Left ventricle myocardium inferior (tissue), 1 donor: ENCODE data around the gene PAQR4. TPM values are rescaled to one million over a fixed set of nuclear protein-coding genes. Genes with fewer than 3 reads are reported as not detected.
A peak's percentile ranks its signal among the peaks of the same experiment; 100 is the strongest.

Source experiments
- DNase-seq: peaks from one replicate; pipeline ENCODE4 v3.0.0-alpha.2; 2020
- H3K27ac ChIP-seq: fragments of 200-600 bp; replicated peaks from 2 replicates; pipeline ENCODE4 v1.8.0; 2021
- H3K27me3 ChIP-seq: fragments of 200-600 bp; 2 replicates; pipeline ENCODE4 v1.8.0; 2021; ENCODE audit warnings: low read depth
- H3K36me3 ChIP-seq: fragments of 200-600 bp; 2 replicates; pipeline ENCODE4 v1.8.0; 2021
- H3K4me1 ChIP-seq: fragments of 200-600 bp; 2 replicates; pipeline ENCODE4 v1.8.0; 2021
- H3K4me3 ChIP-seq: fragments of 200-600 bp; 2 replicates; pipeline ENCODE4 v1.8.0; 2021; ENCODE audit warnings: mild to moderate bottlenecking, moderate library complexity
- H3K9me3 ChIP-seq: fragments of 200-600 bp; replicated peaks from 2 replicates; pipeline ENCODE4 v1.8.0; 2021
- intact Hi-C: fragments of 100-400 bp; cut with micrococcal nuclease; formaldehyde crosslinking; loops from one replicate; pipeline ENCODE4 v1.11.0; 2022
- total RNA-seq: library from RNA; stranded (reverse); fragmentation: NEBNext Ultra II Directional; extraction: Animal tissue kit (Norgen Biotek cat#: 25700); gene quantifications from one replicate; pipeline ENCODE4 v1.2.1, GENCODE V29; 2021
- TF ChIP-seq, protein P1 (sequence below): fragments of 200-600 bp; IDR thresholded peaks from 2 replicates; pipeline ENCODE4 v1.8.0; 2021; ENCODE audit warnings: antibody characterized with exemption, mild to moderate bottlenecking, borderline replicate concordance
- donor health status: DM: no; HTN: yes; CAD: no; lungs with severe emphysema.

Gene PAQR4
- total RNA-seq, 1 donor from 2014 or later = 9.2 TPM

DNA sequence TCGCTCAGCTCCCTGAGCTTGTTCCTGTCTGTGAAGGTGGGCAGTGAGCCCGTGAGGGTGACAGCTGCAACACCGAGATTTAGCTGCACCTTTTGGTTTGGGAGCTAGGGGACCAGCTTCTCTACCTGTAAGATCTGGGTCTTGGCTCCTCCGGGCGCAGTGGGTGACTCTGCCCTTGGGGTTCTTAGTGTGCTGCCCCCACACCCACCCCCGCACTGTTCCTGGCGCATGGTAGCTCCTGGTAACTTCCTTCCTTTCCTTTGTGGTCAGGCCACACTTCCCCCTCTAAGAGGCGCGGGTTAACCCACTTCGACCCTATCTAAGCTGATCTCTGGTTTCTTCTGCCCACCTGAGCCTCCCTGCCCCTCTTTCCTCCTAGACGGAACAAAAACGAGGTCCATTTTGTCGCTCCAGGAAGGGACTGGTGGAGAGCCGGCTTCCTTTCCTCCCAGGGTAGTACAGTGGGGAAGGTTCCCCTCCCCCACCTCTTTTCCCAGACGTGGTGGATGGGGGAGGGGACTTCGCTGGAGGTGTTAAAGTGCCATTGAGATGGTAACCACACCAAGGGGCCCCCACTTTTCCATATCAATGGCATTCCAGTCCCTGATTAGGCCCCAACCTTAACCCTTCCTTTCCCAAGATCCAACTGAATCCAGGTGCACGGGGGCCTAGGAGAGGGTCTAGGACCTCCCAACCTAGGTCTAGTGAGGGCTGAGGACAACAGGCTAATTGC is 39.0 kb downstream of the PAQR4 start:
- no peaks in the 10 kb centered on the region for H3K36me3 ChIP-seq
- H3K4me3 ChIP-seq = no peak overlapping the region
- H3K27me3 ChIP-seq = peaks cover 91% of the 10 kb centered on the region
- H3K27ac ChIP-seq = no peak overlapping the region
- TF ChIP-seq, protein P1, sequence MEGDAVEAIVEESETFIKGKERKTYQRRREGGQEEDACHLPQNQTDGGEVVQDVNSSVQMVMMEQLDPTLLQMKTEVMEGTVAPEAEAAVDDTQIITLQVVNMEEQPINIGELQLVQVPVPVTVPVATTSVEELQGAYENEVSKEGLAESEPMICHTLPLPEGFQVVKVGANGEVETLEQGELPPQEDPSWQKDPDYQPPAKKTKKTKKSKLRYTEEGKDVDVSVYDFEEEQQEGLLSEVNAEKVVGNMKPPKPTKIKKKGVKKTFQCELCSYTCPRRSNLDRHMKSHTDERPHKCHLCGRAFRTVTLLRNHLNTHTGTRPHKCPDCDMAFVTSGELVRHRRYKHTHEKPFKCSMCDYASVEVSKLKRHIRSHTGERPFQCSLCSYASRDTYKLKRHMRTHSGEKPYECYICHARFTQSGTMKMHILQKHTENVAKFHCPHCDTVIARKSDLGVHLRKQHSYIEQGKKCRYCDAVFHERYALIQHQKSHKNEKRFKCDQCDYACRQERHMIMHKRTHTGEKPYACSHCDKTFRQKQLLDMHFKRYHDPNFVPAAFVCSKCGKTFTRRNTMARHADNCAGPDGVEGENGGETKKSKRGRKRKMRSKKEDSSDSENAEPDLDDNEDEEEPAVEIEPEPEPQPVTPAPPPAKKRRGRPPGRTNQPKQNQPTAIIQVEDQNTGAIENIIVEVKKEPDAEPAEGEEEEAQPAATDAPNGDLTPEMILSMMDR = no peak
- DNase-seq = peak; percentile 43
- H3K9me3 ChIP-seq = no peaks in the 10 kb centered on the region
- intact Hi-C loops = no loop called here
- peaks cover 10% of the 10 kb centered on the region for H3K4me1 ChIP-seq

DNA sequence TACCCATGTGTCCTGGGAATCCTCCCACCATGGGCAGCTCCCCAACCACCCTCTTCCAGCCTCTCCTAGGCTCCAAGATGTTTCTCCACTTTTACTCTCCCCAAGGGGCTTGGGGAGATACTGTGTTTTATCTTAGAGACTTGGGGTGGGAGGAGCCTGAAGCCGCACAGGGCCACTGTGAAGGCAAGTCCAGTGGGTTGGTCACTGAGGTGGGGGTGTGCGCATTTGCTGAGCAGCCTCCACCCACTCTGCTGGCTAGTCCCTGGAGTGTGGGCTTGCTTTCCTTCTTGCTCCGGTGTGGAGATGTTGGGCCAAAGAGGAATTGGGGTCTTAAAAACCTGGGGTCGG is 39.5 kb downstream of the PAQR4 start:
- intact Hi-C loops = no loop called here
- TF ChIP-seq, protein P1 = no peak
- no peak overlapping the region for H3K4me3 ChIP-seq
- H3K27ac ChIP-seq = no peak overlapping the region
- no peak for DNase-seq
- H3K27me3 ChIP-seq = peaks cover 91% of the 10 kb centered on the region
- no peaks in the 10 kb centered on the region for H3K9me3 ChIP-seq
- H3K36me3 ChIP-seq = no peaks in the 10 kb centered on the region
- H3K4me1 ChIP-seq = peaks cover 6% of the 10 kb centered on the region

GRCh38 chr16:3009568-3010390 is 40.6 kb downstream of the PAQR4 start:
- Histone ChIP-seq H3K4me3 (no peak overlapping the region), H3K27me3 (peaks cover 100% of the 10 kb centered on the region), H3K36me3 (no peaks in the 10 kb centered on the region), H3K9me3 (no peaks in the 10 kb centered on the region), H3K4me1 (peaks cover 4% of the 10 kb centered on the region), H3K27ac (no peak overlapping the region)
- DNase-seq = no peak
- TF ChIP-seq, protein P1 = no peak
- intact Hi-C loops = no loop called here

DNA sequence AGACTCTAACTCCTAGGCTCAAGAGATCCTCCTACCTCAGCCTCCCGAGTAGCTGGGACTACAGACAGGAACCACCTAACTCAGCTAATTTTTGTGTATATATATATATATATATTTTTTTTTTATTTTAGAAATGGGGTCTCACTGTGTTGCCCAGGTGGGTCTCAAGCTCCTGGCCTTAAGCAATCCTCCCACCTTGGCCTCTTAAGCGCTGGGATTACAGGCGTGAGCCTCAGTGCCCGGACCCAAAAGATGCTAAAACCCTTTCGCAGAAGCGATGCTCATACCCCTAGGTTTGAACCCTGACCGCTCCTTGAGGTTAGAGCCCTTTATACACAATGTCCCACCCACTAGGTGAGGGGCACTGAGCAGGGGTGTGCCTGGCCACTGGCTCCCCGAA is 41.4 kb downstream of the PAQR4 start:
- H3K4me3 ChIP-seq = no peak overlapping the region
- no peaks in the 10 kb centered on the region for H3K36me3 ChIP-seq
- intact Hi-C loops = no loop called here
- H3K4me1 ChIP-seq = no peaks in the 10 kb centered on the region
- TF ChIP-seq, protein P1 = no peak
- DNase-seq = no peak
- H3K9me3 ChIP-seq = no peaks in the 10 kb centered on the region
- no peak overlapping the region for H3K27ac ChIP-seq
- peaks cover 100% of the 10 kb centered on the region for H3K27me3 ChIP-seq

DNA sequence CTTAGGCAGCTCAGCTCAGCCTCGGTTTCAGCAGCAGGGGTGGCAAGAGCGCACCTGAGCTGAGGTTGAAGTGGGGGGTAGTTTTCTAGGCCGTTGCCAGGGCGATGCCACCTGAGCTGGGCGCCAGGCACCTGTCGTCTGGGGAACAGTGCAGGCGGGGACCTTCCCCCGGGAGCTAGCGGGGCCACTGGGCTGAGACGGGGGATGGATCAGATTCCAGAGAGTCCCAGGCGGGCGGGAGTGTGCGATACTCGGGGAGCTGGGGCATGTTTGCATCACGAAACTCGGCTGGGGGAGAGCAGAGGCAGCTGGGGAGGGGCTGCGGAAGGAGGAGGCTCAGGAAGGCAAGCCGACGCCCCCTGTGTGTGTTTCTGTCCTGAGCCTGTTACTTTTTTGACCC is 43.1 kb downstream of the PAQR4 start:
- intact Hi-C loops = no loop called here
- Histone ChIP-seq H3K36me3 (no peaks in the 10 kb centered on the region), H3K4me1 (no peaks in the 10 kb centered on the region), H3K9me3 (no peaks in the 10 kb centered on the region), H3K4me3 (no peak overlapping the region), H3K27ac (no peak overlapping the region), H3K27me3 (peaks cover 97% of the 10 kb centered on the region)
- TF ChIP-seq, protein P1 = no peak
- DNase-seq = no peak
